CD4-positive, alpha-beta T cell treated with Interferon alpha-2 for 1 hour (primary cell): ENCODE data around the gene ELOVL4.

Source experiments
- DNase-seq, 2 donors: peaks; one replicate each; pipeline ENCODE4 v3.0.0-alpha.2; 2020 to 2022

The ELOVL4 gene

DNA sequence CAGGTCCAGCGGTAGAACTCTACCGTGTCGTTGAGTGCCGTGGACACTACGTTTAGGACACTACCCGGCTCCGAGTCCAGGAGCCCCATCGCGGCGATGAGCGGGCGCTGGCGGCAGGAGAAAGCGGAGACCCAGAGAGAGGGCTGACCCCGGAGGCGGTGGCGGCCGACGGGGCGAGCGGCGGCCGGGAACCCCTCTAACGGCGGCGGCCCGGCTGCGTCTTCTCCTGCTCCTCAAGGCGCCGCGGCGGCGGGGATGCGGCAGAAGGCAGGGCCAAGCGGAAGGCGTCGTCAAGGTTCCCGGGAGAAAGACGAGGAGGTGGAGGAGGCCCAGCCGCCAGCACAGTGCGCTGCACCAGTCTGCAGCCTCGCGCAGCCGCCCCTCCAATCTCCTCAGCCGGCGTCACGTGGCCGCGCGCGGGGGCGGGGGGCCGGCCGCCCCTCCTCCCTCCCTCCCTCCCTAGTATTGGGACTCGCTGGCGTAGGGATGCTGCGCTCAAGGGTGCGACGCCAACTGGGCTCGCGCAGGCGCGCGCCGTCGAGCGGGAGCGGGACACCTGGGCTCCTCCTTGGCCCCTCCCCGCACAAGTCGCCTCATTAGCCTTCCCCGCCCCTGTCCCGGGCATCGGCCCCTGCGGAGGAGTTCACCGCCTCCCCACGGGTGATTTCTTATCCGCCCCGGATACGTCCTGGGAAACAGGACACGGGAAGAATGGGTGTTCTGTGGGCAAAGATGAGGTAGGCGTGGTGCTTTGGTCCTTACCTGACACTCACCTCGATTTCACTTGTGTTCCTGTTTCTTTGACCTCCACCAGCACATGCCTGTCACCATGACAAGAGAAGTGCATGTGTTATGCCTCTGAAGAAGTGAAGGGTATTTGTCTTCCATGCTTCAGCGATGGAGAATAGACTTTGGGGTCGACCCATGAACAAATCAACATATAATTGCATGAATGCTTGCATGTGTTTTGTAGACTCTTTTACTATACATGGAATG lies at the start of gene ELOVL4:
ELOVL4 (minus strand) TSS at position 363 of the 996 bp plus-strand sequence; CDS start at position 89, 274 bp downstream.
- peak; percentile 50 to 78 for DNase-seq

DNA sequence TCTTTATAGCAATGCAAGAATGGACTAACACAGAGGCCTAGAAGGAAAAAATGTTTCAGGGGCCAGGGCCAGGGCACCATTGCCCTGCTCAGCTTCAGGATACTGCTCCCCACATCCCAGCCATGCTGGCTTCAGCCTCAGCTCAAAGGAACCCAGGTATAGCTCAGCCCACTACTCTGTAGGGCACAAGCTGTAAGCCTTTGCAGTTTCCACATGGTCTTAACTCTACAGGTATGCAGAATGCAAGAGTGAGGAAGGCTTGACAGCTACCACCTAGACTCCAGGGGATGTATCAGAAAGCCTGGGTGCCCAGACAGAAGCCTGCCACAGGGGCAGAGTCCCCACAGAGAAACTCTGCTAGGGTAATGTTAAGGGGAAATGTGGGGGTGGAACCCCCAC lies 46.6 kb upstream of the ELOVL4 start:
- no peak for DNase-seq

DNA sequence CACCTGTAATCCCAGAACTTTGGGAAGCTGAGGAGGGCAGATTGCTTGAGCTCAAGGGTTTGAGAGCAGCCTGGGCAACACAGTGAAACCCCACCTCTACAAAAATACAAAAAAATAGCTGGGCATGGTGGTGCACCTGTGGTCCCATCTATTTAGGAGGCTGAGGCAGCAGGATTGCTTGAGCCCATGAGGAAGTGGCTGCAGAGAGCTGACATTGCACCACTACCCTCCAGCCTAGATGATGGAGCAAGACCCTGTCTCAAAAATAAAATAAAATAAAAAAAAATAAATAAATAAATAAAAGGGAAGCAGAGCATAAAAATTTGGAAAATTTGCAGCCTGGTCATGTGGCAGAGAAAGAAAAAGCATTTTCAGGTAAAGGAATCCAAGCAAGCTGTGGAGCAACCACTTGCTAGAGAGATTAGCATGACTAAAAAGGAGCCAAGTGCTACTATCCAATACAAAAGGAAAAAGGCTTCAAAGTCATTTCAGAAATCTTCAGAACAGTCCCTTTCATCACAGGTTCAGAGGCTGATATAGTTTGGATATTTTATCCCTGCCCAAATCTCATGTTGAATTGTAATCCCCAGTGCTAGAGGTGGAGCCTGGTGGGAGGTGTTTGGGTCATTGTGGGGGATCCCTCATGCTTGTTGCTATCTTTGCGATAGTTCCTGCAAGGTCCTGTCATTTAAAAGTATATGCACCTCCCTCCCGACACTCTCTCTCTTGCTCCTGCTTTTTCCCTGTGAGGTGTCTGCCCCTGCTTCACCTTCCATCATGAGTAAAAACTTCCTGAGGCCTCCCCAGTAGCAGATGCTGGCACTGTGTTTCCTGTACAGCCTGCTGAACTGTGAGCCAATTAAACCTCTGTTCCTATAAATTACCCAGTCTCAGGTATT lies 45.9 kb upstream of the ELOVL4 start:
- DNase-seq: no peak

DNA sequence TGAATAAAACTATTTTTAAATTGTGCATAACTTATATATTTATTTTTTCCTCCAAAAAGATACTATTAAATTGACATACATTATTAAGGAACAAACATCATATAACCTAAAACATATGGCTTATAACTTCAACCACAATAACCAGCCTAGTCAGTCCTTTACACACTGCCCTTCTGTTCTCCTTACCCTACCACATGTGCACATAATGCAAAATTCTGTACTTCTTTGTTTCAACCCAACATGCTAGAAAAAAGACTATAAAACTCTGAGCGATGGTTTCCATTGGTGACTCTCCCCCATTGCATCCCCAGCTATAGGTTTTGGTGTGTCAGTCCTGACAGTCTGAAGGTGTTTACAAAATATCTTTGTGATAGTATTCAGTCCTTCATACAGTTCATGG lies 42.3 kb upstream of the ELOVL4 start:
- no peak for DNase-seq

DNA sequence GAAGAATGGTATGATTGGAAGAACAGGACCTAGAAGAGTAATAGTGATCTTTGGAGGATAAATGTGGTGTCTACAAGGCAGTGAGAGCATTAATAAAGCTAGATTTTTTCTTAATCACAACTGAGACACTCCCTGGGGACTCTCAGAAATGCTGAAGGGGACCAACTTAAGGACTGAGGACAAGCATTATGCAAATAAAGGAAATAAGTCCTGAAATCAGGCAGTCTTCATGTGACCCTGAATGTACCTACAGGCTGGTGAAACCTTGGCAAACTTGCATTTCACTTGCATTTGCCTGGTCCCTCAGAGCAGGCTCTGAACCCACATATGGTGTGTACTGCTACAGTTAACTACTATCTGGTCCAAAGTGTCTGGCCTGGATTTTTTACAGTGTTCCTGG lies 37.8 kb upstream of the ELOVL4 start:
- DNase-seq: no peak

DNA sequence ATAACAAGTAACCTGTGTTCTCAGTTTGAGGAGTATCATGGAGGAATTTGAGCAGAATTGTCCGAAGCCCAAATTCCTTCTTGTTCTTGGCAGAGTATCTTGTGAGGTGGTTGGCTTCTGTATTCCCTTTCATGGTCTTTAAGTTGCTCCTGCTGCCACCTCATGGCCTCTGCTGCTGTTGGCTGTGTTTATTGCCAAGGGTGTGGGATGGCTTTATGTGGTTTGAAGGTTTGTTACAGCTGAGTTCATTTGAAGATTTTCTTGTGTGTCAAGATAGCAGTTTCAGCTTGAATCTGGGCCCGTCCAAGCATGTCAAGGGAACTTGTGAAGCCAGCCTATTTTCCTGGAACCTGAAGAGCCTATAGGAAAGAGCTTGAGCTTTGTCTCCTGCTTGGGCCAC lies 36.9 kb upstream of the ELOVL4 start:
- peak; percentile 1 to 42 for DNase-seq

DNA sequence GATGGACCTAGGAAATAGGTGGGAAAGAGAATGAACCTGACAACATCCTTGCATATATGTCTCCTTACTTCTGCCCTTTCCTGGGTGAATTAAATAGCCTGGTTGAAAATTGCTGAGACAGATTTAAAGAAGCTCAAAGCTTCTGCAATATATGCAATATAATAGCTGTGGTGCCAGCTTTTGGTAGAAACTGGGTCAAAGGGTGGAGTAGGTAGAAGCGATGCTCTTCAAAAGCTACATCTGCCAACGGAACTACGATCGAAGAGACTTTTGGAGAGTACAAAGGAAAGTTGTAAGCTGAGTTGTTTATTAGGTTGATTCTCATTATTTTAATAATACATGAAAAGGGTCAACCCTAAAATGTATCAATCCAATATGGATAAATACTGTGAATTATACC lies 34.3 kb upstream of the ELOVL4 start:
- DNase-seq: peak in 1 of 2 donors; percentile 11

DNA sequence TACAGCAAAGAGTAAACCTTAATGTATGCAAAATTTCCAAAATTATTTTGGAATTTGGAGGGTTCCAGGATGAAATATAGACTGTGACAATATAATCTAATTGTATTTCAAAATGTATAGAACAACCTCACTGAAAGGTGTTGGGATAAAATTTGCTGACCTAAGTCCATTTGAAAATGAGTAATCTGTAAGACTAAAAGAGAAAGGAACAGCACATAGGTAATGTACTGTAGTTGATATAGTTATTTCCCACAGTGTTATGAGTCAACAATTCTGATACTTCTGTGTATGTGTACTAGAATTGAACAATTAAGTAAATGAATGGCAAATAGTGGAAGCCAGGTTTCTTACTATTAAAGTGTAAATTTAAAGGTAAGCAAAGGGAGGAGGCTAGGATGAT lies 23.8 kb upstream of the ELOVL4 start:
- DNase-seq: no peak

DNA sequence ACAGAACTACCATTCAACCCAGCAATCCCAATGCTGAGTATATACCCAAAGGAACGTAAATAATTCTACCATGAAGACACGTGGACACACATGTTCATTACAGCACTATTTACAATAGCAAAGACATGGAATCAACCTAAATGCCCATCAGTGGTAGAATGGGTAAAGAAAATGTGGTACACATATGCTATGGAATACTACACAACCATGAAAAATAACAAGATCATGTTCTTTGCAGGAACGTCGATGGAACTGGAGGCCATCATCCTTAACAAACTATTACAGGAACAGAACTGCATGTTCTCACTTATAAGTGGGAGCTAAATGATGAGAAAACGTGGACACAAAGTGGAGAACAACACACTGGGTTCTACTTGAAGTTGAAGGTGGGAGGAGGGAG lies 22.4 kb upstream of the ELOVL4 start:
- no peak for DNase-seq

DNA sequence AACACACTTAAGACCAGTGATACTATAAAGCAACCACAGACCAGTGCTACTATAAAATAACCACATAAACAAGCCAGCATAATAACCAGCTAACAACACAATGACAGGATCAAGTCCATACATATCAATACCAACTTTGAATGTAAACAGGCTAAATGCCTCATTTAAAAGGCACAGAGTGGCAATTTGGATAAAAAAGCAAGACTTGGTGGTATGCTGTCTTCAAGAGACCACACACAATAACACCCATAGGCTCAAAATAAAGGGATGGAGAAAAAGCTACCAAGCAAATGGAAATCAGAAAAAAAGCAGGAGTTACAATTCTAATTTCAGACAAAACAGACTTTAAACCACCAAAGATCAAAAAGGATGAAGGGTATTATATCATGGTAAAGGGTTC lies 19.8 kb upstream of the ELOVL4 start:
- no peak for DNase-seq

DNA sequence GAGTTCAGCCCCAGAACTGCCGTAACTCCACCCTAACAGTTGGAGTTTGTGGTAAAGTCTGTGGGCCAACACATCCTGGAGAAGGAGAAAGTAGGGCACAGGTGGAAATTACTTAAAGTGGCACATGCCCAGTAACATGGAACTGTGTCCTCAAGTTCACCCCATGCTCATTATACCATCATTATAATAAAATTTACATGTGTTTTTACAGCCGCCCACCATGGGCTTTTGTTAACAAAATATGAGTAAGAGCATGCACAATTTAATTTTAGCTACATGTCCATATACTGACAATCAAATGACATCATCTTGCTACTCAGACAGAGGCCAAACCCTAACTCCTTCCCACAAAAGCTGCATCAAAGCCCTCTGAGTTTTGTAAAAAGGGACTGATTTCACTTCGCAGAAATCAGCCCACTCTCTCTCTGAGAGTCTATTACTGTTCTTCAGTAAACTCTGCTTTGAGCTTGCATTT lies 17.3 kb upstream of the ELOVL4 start:
- DNase-seq: peak; percentile 1 to 62

DNA sequence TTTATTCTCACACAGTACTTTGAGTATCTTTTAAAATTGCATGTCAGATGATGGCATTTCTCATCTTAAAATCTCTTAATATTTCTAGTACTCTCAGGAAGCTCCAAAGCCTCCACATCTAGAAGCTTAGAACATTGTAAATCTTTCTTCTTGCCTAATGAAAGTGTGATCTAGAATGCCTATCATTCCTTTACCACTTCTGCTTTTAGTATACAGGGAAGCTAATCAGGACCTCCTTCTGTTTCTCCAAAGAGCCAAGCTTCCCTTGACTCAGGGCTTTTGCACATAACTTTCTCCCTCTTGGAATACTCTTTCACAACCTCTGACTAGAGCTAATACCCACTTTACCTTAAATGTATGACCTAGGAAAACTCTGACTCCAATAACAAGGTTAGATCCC lies 7.5 kb upstream of the ELOVL4 start:
- no peak for DNase-seq

DNA sequence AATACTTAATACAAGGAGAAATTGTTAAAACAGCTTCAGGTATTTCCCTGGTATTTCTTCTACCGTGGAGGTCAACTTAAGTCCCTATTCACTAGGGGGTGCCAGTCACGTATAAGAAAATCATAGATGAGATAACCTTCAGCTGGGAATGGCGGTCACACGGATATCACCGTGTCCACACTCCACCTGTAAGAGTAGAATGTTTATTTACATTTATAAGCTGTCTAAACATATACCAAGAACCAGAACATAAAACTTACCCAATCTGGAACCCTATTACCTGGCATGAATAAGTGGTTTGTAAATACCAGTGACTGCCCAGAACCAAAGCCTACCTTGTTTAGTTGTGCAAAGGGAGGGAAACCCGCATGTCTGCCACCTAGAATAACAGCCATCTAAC lies 1.9 kb upstream of the ELOVL4 start:
- peak; percentile 60 to 82 for DNase-seq

DNA sequence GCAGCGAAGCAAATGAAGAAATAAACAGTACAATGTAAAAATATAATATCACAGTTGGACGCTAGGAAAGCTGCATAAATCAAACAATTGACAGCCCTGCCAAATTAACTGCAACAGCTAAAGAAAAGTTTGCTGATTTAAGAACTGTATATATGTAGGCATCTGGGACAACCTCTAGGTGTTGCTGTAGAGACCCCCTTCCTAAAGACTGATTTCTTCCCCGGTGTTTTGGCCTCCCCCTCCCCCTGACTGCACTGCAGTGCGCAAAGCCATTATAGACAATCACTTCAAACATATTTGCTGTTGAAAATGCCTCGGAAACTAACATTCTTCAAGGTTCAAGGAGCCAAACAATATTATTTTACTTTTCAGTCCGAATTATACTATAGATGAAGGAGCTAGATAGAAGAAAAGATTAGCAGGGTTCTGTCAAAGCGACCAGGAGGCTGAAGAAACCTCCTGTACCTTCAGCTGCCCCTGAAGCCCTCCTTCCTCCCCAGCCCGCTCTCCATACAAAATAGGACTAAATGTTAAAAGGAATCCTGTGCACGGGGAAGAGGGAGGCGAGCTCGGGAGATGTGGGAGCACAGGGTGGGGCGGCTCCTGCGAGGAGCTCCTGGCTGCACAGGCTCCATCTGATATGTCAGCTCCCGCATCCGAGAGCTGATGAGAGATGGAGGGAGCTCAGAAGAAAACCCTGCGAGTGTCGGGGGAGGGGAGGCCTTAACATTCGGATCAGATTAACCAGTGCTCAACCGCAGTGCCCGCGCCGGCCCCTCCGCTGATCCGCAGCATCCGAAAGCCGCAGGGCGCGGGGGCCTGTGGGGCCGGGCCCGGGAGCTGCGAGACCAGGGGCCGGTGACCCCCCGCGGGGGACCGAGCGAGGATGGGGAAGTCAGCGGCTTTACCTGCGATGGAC lies 822 bp downstream of the ELOVL4 start:
- DNase-seq: peak; percentile 4 to 41

DNA sequence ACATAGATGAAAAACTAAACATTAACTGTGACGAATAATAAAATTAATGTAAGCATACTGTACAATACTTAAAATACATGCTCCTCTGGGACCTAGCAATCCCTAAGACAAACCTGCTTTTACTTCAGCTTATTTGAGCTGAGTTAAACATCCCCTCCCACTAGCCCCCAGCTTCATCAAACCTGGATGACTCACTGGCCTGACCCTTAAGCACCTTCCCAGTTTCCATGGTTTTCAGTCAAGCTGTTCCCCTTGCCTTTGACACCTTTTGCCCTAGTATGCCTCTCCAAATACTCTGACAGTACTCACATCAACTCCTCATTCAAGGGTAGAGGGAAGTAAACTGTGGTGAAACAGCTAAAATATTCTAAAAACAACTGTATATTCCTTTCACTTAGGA lies 4.2 kb downstream of the ELOVL4 start:
- DNase-seq: no peak

DNA sequence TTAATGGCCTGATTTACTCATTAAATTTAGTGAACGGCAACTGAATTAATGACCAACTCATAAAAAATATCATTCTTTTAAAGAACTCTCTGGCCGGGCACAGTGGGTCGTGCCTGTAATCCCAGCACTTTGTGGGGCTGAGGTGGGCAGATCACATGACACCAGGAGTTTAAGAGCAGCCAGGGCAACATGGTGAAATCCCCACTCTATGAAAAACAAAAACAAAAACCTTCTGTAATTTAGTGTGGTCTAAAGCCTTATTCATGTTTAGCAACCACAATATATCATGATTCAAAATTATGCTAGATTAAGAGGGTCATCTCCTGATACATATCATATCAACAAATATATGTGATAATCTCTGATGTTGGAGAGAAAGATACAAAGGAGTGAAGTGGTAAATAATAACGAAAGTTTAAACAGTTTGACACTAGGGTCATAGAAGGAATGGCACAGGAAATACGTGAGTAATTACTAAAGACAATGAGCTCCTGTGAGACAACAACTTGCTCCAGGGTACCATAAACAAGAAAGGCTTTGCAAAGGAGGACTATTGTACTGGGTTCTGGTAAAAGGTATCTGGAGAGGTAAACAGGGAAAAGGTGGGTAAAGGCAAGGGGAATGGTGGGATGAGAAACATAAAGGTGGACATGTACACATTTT lies 5.7 kb downstream of the ELOVL4 start:
- DNase-seq: no peak

DNA sequence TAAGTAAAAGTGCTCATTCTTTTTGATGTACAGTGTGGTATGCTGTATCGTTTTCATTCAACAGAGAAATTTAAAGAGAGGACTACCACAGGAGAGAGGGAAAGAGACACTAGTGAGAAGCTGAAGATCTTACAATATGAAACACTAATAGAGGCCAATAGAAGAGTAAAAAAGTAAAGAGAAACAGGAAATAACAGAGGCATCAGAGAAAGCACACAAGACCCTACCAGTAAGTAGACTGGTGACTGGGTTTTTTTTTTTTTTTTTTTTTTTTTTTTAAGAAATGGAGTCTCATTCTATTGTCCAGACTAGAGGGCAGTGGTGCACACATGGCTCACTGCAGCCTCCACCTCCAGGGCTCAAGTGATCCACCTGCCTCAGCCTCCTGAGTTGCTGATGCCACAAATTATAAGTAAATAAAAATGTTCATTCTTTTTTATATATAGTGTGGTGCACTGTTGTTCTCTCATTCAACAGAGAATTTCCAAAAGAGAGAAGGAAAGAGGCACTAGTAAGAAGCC lies 18.8 kb downstream of the ELOVL4 start:
- DNase-seq: no peak

DNA sequence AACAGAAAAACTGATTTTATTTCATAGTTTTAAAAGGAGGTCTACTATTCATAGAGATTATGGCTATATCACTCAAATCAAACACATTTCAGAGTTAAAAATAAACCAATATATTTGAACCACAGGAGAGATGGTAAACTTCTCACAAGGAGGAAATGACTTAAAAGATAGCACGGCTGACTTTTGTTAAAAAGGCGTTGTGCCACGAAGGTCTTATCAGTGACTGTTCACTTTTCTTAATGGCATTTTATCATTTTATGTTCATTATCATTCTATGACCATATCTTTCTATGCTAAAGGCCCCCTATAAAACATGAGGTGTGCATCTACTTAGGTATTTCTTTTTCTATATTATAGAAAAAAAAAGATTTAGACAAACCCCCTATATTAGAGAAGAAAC lies 19.6 kb downstream of the ELOVL4 start:
- DNase-seq: no peak

DNA sequence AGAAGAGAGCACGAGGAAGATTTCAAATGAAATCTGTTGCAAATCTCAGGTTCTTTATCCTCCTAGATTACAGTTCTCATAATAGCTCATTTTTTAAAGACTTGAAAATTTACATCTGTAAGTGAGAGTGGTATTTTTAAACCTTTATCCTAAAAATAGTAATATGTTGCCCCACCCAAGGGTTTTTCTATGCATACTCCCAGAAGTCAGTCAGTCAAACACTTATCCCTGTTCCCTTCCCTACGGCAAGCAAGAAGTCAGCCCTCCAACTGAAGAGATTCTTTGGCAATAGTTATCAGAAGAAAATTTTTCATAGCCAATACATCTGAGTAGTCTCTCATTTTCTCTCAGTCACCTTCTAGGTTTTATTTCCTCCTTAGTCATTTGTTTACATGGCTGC lies 24.1 kb downstream of the ELOVL4 start:
- no peak for DNase-seq

DNA sequence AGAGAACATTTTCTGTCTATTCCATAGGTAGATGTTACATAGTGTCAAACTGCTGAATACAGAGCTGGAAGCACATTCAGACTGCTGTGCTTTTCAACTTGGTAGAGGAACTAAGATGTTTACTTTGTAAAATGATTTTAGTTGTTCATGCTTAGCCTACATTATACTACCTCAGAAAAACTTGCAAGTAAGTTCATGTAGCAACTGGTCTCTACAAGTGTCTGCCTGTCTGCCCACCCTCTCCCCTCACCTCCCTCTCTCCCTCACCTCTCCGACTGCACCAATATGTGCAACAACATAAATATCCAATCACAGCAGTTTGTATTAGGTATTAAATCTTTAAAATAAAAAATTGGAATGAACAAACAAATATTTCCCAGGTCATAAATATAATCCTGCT lies 25.3 kb downstream of the ELOVL4 start:
- DNase-seq: no peak

DNA sequence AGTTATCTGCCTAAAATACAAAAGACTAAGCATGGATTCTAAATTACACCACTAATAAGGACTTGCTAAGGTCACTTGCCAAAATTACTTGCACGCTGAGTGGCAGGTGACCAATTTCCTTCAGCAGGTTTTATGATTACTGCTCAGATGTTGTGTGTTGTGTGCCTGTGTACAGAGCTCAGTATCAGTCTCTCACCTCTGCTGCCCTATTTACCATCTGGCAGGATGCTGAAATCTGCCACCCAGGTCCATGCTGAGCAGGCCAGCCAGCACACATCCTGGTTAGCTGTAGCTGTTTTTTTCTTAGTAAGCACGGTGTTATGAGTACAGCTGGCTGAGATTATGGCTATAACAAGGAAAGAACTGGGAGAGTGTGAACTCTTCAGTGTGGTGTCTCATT lies 34.0 kb downstream of the ELOVL4 start:
- peak in 1 of 2 donors; percentile 5 for DNase-seq

DNA sequence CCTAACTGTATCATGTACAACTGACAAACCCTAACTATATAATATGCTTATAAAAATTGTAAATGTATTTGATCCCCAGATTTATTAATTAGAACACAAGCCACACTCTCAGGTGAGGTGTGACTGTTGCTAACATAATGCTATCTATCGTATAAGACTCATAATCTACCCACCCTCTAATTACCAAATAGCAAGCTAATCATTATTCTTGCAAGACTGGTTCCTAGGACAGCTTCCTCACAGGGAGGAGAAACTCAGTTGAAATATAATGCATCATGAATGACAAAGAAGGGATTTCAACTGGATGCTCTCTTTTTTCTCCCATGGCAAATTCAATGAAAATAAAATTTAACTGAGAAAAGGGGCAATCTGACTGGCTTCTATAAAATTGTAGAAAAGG lies 35.4 kb downstream of the ELOVL4 start:
- DNase-seq: no peak
